GM19372 (cell line): ENCODE measurements around the gene STIMATE.

Experiments
- ATAC-seq: cut with Tn5 transposase; IDR thresholded peaks from one replicate; pipeline ENCODE4 v1.9.1; 2021; ENCODE audit warnings: mild to moderate bottlenecking, low read depth, moderate library complexity; ENCODE audit not compliant: unreplicated experiment

STIMATE gene

GRCh38 chr3:52794612-52795099 lies 102.7 kb downstream of the STIMATE start, which contains the start of gene ITIH3:
Gene ITIH3 (plus strand): TSS chr3:52794796. CDS start chr3:52794804, 8 bp downstream.
- ATAC-seq, result no peak

- ATAC-seq, result no peak
Measured at GRCh38 chr3:52793702-52794611, 103.4 kb downstream of the STIMATE start.

- ATAC-seq, result no peak
Measured at GRCh38 chr3:52792961-52793695, 104.2 kb downstream of the STIMATE start.

GRCh38 chr3:52792413-52792812 lies 104.9 kb downstream of the STIMATE start:
- ATAC-seq, result no peak

GRCh38 chr3:52791928-52792327 lies 105.4 kb downstream of the STIMATE start:
- ATAC-seq, result no peak

GRCh38 chr3:52791366-52791765 lies 106.0 kb downstream of the STIMATE start:
- ATAC-seq, result no peak

- no peak for ATAC-seq
Measured at GRCh38 chr3:52790741-52791140, 106.6 kb downstream of the STIMATE start.

- ATAC-seq, result no peak
Measured at GRCh38 chr3:52790337-52790736, 107.0 kb downstream of the STIMATE start.

- ATAC-seq, result no peak
Measured at GRCh38 chr3:52789746-52790040, 107.7 kb downstream of the STIMATE start.

- ATAC-seq, result no peak
Measured at GRCh38 chr3:52788890-52789745, 108.2 kb downstream of the STIMATE start.

- ATAC-seq, result no peak
Measured at GRCh38 chr3:52787672-52788625, 109.4 kb downstream of the STIMATE start.

- ATAC-seq, result no peak
Measured at GRCh38 chr3:52787246-52787645, 110.1 kb downstream of the STIMATE start.
